HEK293T (cell line): ENCODE results near the gene TRIM44.
"Not testable (repeated sequence)": the region's sequence is repeated elsewhere in the genome, so short reads cannot be mapped to it uniquely, and the experiment has no call there.

Experiments used
- CTCF ChIA-PET: fragments of 350-600 bp; formaldehyde crosslinking; extraction: SDS; loops from one replicate; lab custom pipeline; 2021; ENCODE audit warnings: antibody characterized with exemption, inconsistent platforms; lab: Yijun Ruan, JAX
- POLR2A ChIA-PET: fragments of 350-600 bp; formaldehyde crosslinking; extraction: SDS; loops from one replicate; lab custom pipeline; 2020; ENCODE audit warnings: antibody characterized with exemption, inconsistent platforms; lab: Yijun Ruan, JAX
- DNase-seq: peaks from one replicate; pipeline ENCODE4 v3.0.0; 2012; ENCODE audit warnings: mixed read lengths; ENCODE audit errors: extremely low spot score
- ARNT ChIP-seq: fragments of 450-650 bp; IDR thresholded peaks from 2 replicates; pipeline ENCODE4 v1.6.1; 2017; ENCODE audit warnings: mild to moderate bottlenecking
- BHLHE40 ChIP-seq: fragments of 450-650 bp; IDR thresholded peaks from 2 replicates; pipeline ENCODE4 v1.6.1; 2016; ENCODE audit warnings: mild to moderate bottlenecking, moderate library complexity, borderline replicate concordance
- CTBP1 ChIP-seq: fragments of 450-650 bp; IDR thresholded peaks from 2 replicates; pipeline ENCODE4 v1.6.1; 2016; ENCODE audit warnings: borderline replicate concordance
- ELF4 ChIP-seq: fragments of 450-650 bp; IDR thresholded peaks from 2 replicates; pipeline ENCODE4 v1.6.1; 2017; ENCODE audit warnings: antibody characterized with exemption
- FOXA1 ChIP-seq: fragments of 450-650 bp; IDR thresholded peaks from 2 replicates; pipeline ENCODE4 v1.6.1; 2016; ENCODE audit warnings: mild to moderate bottlenecking
- FOXK2 ChIP-seq: fragments of 450-650 bp; IDR thresholded peaks from 2 replicates; pipeline ENCODE4 v1.6.1; 2016; ENCODE audit warnings: mild to moderate bottlenecking
- FOXM1 ChIP-seq: fragments of 450-650 bp; IDR thresholded peaks from 2 replicates; pipeline ENCODE4 v1.6.1; 2017; ENCODE audit warnings: mild to moderate bottlenecking, borderline replicate concordance
- HDGF ChIP-seq: fragments of 450-650 bp; IDR thresholded peaks from 2 replicates; pipeline ENCODE4 v1.6.1; 2017; ENCODE audit warnings: antibody characterized with exemption, borderline replicate concordance
- L3MBTL2 ChIP-seq: fragments of 450-650 bp; conservative IDR thresholded peaks from 2 replicates; pipeline ENCODE4 v1.6.1; 2016; ENCODE audit warnings: mild to moderate bottlenecking
- LEF1 ChIP-seq: fragments of 450-650 bp; IDR thresholded peaks from 2 replicates; pipeline ENCODE4 v1.6.1; 2017; ENCODE audit warnings: mild to moderate bottlenecking, borderline replicate concordance
- NFRKB ChIP-seq: fragments of 450-650 bp; IDR thresholded peaks from 2 replicates; pipeline ENCODE4 v1.6.1; 2016; ENCODE audit warnings: mild to moderate bottlenecking, moderate library complexity
- SP1 ChIP-seq: fragments of 450-650 bp; IDR thresholded peaks from 2 replicates; pipeline ENCODE4 v1.6.1; 2017
- SUZ12 ChIP-seq: fragments of 450-650 bp; IDR thresholded peaks from 2 replicates; pipeline ENCODE4 v1.6.1; 2016; ENCODE audit warnings: mild to moderate bottlenecking
- TARDBP ChIP-seq: fragments of 450-650 bp; IDR thresholded peaks from 2 replicates; pipeline ENCODE4 v1.6.1; 2016
- ZNF384 ChIP-seq: fragments of 450-650 bp; IDR thresholded peaks from 2 replicates; pipeline ENCODE4 v1.6.1; 2016
- TF ChIP-seq, protein P1 (sequence below): fragments of 450-650 bp; IDR thresholded peaks from 2 replicates; pipeline ENCODE4 v1.6.1; 2016

TRIM44 gene

DNA sequence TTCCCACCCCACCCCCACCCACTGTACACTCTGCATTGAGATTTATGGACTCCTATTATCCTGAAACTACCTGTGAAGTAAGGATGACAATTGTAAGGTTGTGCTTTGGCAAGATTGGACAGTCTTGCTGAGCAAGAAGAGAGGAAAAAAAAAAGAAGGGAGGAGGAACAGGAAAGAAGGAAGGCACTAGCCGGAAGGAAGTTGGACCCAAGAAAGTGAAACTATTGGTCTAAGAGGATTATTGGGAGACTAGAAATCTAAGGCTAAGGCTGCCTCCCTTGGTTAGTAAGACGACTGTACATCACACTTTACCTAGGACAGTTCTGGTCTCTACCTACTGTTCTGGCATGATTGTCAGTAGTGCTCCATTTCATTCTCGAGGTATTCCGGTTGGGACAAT, 12.1 kb upstream of the TRIM44 start:
- ChIA-PET POLR2A (interaction anchor here (1.0 kb wide), 1 partner anchor 21 kb away, joined by 3 read pairs; no protein-coding TSS in a partner anchor), CTCF (no interaction called here)
- no peak for DNase-seq
- TF ChIP-seq SP1 (no peak), LEF1 (no peak)

DNA sequence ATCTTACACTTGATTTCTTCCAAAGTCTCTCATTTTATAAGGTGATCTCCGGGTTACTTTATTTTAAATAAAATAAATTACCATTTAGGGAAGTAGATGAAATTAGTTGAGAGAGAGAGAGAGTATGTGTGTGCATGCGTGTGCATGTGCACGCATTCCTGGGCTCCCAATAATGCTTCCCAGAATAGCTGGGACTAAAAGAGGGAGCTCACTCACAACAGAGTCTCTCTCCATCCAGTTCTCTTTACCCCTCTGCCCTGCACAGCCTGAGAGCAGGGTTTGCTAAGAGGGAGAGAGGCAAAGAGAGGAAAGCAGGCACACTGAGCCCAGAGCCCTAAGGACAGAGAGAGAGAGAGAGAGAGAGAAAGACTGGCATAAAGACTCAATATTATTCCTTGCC, 11.3 kb upstream of the TRIM44 start:
- CTCF ChIA-PET, result no interaction called here
- no peak for DNase-seq
- POLR2A ChIA-PET, result interaction anchor here (1.0 kb wide), 1 partner anchor 22 kb away, joined by 3 read pairs; no protein-coding TSS in a partner anchor
- TF ChIP-seq L3MBTL2 (no peak), BHLHE40 (no peak), CTBP1 (no peak), TARDBP (no peak), LEF1 (no peak), SUZ12 (no peak), ELF4 (no peak), FOXA1 (no peak), ZNF384 (no peak), ARNT (no peak), HDGF (no peak), FOXK2 (no peak), NFRKB (no peak), SP1 (no peak), FOXM1 (no peak)
- TF ChIP-seq, protein P1, sequence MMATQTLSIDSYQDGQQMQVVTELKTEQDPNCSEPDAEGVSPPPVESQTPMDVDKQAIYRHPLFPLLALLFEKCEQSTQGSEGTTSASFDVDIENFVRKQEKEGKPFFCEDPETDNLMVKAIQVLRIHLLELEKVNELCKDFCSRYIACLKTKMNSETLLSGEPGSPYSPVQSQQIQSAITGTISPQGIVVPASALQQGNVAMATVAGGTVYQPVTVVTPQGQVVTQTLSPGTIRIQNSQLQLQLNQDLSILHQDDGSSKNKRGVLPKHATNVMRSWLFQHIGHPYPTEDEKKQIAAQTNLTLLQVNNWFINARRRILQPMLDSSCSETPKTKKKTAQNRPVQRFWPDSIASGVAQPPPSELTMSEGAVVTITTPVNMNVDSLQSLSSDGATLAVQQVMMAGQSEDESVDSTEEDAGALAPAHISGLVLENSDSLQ, result no peak

DNA sequence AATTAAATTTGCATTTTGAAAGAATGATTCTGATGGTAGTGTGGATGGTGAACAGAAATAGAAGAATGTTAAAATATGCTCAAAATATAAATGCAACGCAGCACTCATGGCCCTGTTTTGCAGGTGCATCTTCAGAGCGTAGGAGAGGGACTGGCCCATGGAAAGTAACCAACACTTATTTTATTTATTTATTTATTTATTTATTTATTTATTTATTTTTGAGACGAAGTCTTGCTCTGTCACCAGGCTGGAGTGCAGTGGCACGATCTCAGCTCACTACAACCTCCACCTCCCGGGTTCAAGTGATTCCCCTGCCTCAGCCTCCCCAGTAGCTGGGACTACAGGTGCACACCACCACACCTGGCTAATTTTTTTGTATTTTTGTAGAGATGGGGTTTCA, 9.8 kb upstream of the TRIM44 start:
- CTCF ChIA-PET, DNase-seq, POLR2A ChIA-PET: not testable (repeated sequence)

DNA sequence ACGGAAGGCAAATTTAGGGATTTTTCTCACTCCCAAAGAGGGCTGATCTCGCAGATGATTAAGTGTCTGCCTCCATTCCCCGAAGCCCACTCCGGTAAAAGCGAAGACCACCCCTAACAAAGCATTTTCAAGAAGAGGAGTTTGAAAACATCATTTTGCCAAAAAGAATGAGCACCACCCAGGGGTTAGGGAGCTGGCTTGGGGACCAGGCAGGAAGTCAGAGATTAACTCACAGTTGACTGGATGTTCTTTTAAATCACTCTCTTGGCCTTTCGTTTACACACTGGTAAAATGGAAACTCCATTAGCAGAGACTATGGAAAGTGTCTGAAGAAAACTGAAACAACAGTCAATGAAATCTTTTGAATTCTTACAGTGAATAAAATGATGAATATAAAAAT, 7.9 kb upstream of the TRIM44 start:
- DNase-seq, result no peak
- ChIA-PET POLR2A (no interaction called here), CTCF (no interaction called here)
- no peak for TF ChIP-seq CTBP1
- TF ChIP-seq ARNT, result no peak
- no peak for TF ChIP-seq SUZ12

DNA sequence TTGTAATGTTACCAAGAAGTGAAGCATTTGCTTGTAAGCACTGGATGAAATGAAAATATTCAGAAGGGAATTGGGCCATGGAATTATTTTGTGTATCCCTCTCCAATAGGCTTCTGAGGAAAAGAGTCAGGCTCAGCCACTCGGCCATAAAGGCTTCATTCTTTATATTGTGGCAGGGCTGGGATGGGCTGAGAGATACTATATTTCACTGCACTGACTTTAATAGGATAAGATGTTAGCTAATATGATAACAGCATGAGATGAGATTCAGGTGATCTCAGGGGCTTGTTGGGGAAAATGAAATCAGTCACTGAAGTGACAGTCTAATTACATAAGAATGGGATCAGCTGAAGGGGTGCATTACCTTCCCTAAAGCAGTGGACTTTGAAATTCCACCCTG, 7.3 kb upstream of the TRIM44 start:
- no peak for DNase-seq
- TF ChIP-seq ZNF384 (no peak), SUZ12 (no peak), FOXK2 (no peak), BHLHE40 (no peak), LEF1 (no peak), FOXA1 (no peak), ARNT (no peak), SP1 (no peak)
- CTCF ChIA-PET, result no interaction called here
- POLR2A ChIA-PET, result no interaction called here

DNA sequence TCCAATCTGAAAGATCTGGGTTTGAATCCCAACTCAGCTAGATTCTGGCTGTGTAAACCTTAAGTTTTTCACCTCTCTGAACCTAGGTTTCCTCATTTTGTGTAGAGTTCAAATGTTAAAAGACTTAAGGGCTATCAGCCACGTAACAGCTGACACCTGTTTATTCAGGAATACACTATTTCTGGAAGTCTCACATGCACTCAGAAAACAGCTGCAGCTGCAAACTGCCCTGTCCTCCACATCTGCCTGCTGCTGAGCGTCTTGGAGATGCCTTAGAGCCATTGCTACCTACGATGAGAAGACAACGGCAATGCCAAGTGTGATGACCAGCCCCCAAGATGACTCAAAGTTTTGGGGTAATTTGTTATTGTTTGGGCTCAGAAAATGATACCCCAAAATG, 6.7 kb upstream of the TRIM44 start:
- ChIA-PET CTCF (no interaction called here), POLR2A (no interaction called here)
- DNase-seq, result no peak
- no peak for TF ChIP-seq ARNT

DNA sequence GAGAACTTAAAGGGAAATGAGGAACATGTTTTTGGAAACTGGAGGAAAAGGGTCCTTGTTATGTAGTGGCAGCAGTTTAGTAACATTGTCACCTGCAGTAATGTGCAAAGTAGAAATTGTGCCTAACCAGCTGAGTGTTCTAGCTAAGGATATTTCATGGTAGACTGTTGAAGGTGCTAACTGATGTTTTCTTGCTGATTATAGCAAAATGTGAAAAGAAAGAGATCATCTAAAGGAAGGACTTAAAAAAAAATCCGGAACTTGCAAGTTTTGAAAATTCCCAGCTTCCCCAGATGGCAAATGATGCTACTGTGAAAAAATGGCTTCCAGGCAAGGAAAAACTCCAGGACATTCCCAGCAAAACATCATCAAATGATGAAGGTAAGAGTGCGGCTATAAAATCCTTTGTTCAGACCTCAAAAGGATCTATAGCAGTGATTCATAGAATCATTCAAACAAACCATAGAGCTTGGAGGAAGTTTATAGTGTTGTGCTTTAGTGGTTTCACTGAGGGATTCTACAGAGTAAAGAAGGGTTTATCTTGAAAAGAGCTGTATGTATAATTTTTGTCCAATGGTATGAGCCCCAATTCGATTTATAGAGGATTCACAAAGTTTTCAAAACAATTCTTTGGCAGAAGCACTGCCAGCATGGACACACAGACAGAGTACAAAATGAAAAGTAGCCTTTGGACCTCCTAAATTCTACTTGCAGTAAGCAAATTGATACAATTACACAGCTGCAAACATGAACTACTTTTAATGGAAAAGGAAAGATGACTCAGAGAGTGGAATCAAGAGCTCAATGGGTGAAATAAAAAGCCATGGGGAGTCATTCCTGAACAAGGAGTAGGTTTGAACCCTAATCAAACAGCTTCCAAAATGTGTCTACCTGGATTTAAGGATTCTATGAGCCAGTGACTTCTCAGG, 4.3 kb upstream of the TRIM44 start:
- no peak for DNase-seq
- CTCF ChIA-PET, result no interaction called here
- no peak for TF ChIP-seq ZNF384
- no peak for TF ChIP-seq FOXA1
- no peak for TF ChIP-seq ARNT
- no peak for TF ChIP-seq SP1
- no peak for TF ChIP-seq NFRKB
- TF ChIP-seq L3MBTL2, result no peak
- TF ChIP-seq HDGF, result no peak
- TF ChIP-seq CTBP1, result no peak
- no peak for TF ChIP-seq ELF4
- TF ChIP-seq, protein P1, result no peak
- no peak for TF ChIP-seq SUZ12
- TF ChIP-seq LEF1, result no peak
- TF ChIP-seq FOXK2, result no peak
- TF ChIP-seq BHLHE40, result no peak
- TF ChIP-seq FOXM1, result no peak
- TF ChIP-seq TARDBP, result no peak
- POLR2A ChIA-PET, result interaction anchor here (0.9 kb wide), 1 partner anchor 39 kb away, joined by 3 read pairs; no protein-coding TSS in a partner anchor
